SU-DHL-6 (cell line): Measurements from ENCODE around the gene CCPG1.

ENCODE experiments used
- H2AFZ ChIP-seq: fragments of 200-600 bp; sonication (generic); 2 replicates; pipeline ENCODE4 v1.6.1; 2014; ENCODE audit warnings: low read depth, mild to moderate bottlenecking, moderate library complexity, mixed read lengths, antibody characterized with exemption, low read length; ENCODE audit not compliant: severe bottlenecking
- H3F3A ChIP-seq: fragments of 200-600 bp; shearing (Covaris generic); 2 replicates; pipeline ENCODE4 v1.6.0; 2016; ENCODE audit warnings: antibody characterized with exemption, mild to moderate bottlenecking; ENCODE audit not compliant: insufficient read depth
- H3K27ac ChIP-seq: fragments of 200-600 bp; sonication (generic); 2 replicates; pipeline ENCODE4 v1.5.1; 2016; ENCODE audit warnings: low read depth, mild to moderate bottlenecking, low read length, moderate library complexity, mixed read lengths
- H3K27me3 ChIP-seq: fragments of 200-600 bp; sonication (generic), shearing (Covaris generic); 2 replicates; pipeline ENCODE4 v1.6.0; 2014; ENCODE audit warnings: mild to moderate bottlenecking, low read length
- H3K36me3 ChIP-seq: fragments of 200-600 bp; sonication (generic); 2 replicates; pipeline ENCODE4 v1.6.1; 2014; ENCODE audit warnings: mild to moderate bottlenecking, low read length, mixed read lengths
- H3K4me2 ChIP-seq: fragments of 300-600, 200-600 bp; shearing (Covaris generic), sonication (generic); 2 replicates; pipeline ENCODE4 v1.6.0; 2014; ENCODE audit warnings: low read length, low read depth, mild to moderate bottlenecking; ENCODE audit not compliant: poor library complexity, severe bottlenecking
- H3K4me3 ChIP-seq: fragments of 200-600 bp; sonication (generic); 2 replicates; pipeline ENCODE4 v1.5.1; 2014; ENCODE audit warnings: antibody characterized with exemption, low read length, mild to moderate bottlenecking, mixed read lengths; ENCODE audit not compliant: insufficient read depth, poor library complexity, severe bottlenecking
- H3K79me2 ChIP-seq: fragments of 200-600 bp; sonication (generic); 2 replicates; pipeline ENCODE4 v1.6.1; 2014; ENCODE audit warnings: mild to moderate bottlenecking, low read length, moderate library complexity; ENCODE audit not compliant: insufficient read depth
- H3K9ac ChIP-seq: fragments of 200-600 bp; sonication (generic); 2 replicates; pipeline ENCODE4 v1.7.0; 2014; ENCODE audit warnings: mild to moderate bottlenecking, low read length
- H3K9me2 ChIP-seq: fragments of 200-600 bp; sonication (generic); replicated peaks from 2 replicates; pipeline ENCODE4 v1.6.1; 2014; ENCODE audit warnings: low read length; ENCODE audit not compliant: insufficient read depth
- H3K9me3 ChIP-seq: fragments of 200-600 bp; sonication (generic); 2 replicates; pipeline ENCODE4 v1.6.1; 2014; ENCODE audit warnings: low read length, mixed read lengths; ENCODE audit not compliant: insufficient read depth
- H4K20me1 ChIP-seq: fragments of 200-600 bp; sonication (generic); 2 replicates; pipeline ENCODE4 v1.6.1; 2014; ENCODE audit warnings: low read depth, mild to moderate bottlenecking, antibody characterized with exemption, low read length, moderate library complexity, mixed read lengths
- EZH2phosphoT487 ChIP-seq: fragments of 200-600 bp; sonication (generic), shearing (Covaris generic); conservative IDR thresholded peaks from 2 replicates; pipeline ENCODE4 v1.6.1; 2018; ENCODE audit warnings: mild to moderate bottlenecking, antibody characterized with exemption, low read length, moderate library complexity, mixed read lengths
- TF ChIP-seq, protein P1 (sequence below): fragments of 200-600 bp; sonication (generic); IDR thresholded peaks from one replicate; pipeline ENCODE4 v1.5.1; 2017; ENCODE audit warnings: antibody characterized with exemption, mild to moderate bottlenecking, low read length, moderate library complexity; ENCODE audit not compliant: insufficient read depth, poor library complexity, severe bottlenecking

The CCPG1 gene

DNA sequence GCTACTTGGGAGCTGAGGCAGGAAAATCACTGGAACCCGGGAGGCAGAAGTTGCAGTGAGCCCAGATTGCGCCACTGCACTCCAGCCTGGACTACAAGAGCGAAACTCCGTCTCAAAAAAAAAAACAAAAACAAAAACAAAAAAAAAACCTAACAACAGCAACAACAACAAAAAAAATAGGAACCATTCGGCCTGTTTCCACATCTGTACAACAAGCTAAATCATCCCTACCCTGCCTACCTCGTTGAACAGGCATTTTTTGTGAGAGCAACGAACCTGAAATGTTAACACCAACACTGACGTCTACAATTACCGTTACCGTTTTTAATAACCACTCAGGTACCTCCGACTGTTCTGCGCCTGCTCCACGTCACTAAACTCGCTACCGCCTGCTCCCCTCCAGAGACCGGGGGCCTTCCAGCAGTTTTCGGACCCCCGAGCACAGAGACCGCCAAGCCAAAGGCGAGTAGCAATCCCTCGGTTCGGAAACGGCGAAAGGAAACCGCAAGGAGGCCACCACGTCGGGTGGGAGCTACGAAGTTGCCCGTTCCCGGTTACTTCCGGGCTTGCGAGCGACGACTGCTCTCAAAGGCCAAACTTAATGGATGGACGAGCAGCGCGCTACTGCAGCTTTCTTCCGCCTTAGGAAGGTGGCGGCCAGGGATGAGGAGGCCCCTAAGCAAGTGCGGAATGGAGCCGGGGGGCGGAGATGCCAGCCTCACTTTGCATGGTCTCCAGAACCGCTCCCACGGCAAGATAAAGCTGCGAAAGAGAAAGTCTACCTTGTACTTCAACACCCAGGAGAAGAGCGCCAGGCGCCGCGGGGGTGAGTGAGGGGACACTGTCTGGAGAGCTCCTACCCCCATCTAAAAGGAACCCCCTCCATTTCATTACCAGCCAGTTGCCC, 89.3 kb downstream of the CCPG1 start, which contains the start of the genes PIGB and PIGBOS1:
TSS of gene PIGB (plus strand) at position 635 of the 907 bp plus-strand sequence. CDS start at position 664, 29 bp downstream.
TSS of gene PIGBOS1 (minus strand) at position 536 of the 907 bp plus-strand sequence. CDS start 1,331 bp downstream, outside the sequence.
- H3K4me2 ChIP-seq: peak within 1 kb of the TSS; percentile 100
- H3K9me2 ChIP-seq: no peaks in the 10 kb centered on the region
- H3K36me3 ChIP-seq: no peaks in the 10 kb centered on the region
- no peaks in the 10 kb centered on the region for H3K27me3 ChIP-seq
- H3K9me3 ChIP-seq: no peaks in the 10 kb centered on the region
- H3K27ac ChIP-seq: peak within 1 kb of the TSS; percentile 71
- peaks cover 14% of the 10 kb centered on the region; the same call in 1 of the 2 replicates for H3F3A ChIP-seq
- TF ChIP-seq, protein P1, sequence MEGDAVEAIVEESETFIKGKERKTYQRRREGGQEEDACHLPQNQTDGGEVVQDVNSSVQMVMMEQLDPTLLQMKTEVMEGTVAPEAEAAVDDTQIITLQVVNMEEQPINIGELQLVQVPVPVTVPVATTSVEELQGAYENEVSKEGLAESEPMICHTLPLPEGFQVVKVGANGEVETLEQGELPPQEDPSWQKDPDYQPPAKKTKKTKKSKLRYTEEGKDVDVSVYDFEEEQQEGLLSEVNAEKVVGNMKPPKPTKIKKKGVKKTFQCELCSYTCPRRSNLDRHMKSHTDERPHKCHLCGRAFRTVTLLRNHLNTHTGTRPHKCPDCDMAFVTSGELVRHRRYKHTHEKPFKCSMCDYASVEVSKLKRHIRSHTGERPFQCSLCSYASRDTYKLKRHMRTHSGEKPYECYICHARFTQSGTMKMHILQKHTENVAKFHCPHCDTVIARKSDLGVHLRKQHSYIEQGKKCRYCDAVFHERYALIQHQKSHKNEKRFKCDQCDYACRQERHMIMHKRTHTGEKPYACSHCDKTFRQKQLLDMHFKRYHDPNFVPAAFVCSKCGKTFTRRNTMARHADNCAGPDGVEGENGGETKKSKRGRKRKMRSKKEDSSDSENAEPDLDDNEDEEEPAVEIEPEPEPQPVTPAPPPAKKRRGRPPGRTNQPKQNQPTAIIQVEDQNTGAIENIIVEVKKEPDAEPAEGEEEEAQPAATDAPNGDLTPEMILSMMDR: no peak
- no peak for TF ChIP-seq EZH2phosphoT487
- peaks cover 60% of the 10 kb centered on the region for H3K79me2 ChIP-seq
- no peaks in the 10 kb centered on the region for H4K20me1 ChIP-seq
- peak within 1 kb of the TSS; percentile 74 for H2AFZ ChIP-seq
- H3K4me3 ChIP-seq: peak within 1 kb of the TSS; percentile 99
- H3K9ac ChIP-seq: peak within 1 kb of the TSS; percentile 68
